Measurements from ENCODE around the gene TBC1D16. TPM values are rescaled to one million over a fixed set of nuclear protein-coding genes. Genes with fewer than 3 reads are reported as not detected.
"Not testable (repeated sequence)": the region's sequence is repeated elsewhere in the genome, so short reads cannot be mapped to it uniquely, and the experiment has no call there.

TBC1D16 gene
- total RNA-seq, 1 donor from 2014 or later = 16.3 TPM

- DNase-seq (ENCODE audit: low spot score in 2 of 2) (no peak), FAIRE-seq (no peak)
Measured at GRCh38 chr17:80058311-80058955, 22.8 kb upstream of the TBC1D16 start.

DNA sequence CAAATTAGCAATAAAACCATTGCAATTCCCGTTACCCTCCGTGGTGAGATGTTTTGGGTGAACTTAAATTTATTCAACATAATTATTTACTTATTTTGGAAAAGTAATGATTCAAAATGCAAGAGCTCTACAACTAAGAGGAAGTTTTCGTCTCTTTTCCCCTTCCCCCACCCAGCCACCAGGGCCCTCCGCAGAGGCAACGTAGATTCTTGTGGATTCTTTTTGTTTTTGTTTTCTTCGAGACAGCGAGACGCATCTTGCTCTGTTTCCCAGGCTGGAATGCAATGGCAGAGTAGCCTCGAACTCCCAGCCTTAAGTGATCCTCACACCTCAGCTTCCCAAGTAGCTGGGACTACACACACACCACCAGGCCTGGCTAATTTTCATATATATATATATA is 19.9 kb upstream of the TBC1D16 start:
- no peak for DNase-seq (ENCODE audit: low spot score in 2 of 2)
- FAIRE-seq = no peak

- no peak for FAIRE-seq
- no peak for DNase-seq (ENCODE audit: low spot score in 2 of 2)
Measured at GRCh38 chr17:80053102-80053501, 17.4 kb upstream of the TBC1D16 start.

- DNase-seq (ENCODE audit: low spot score in 2 of 2) (no peak), FAIRE-seq (no peak)
Measured at GRCh38 chr17:80051681-80052080, 16.0 kb upstream of the TBC1D16 start.

- FAIRE-seq = no peak
- no peak for DNase-seq (ENCODE audit: low spot score in 2 of 2)
Measured at GRCh38 chr17:80050706-80051105, 15.0 kb upstream of the TBC1D16 start.

GRCh38 chr17:80049986-80050385 is 14.3 kb upstream of the TBC1D16 start:
- DNase-seq (ENCODE audit: low spot score in 2 of 2) = no peak
- FAIRE-seq = no peak

- no peak for DNase-seq (ENCODE audit: low spot score in 2 of 2)
- no peak for FAIRE-seq
Measured at GRCh38 chr17:80047176-80047575, 11.5 kb upstream of the TBC1D16 start.

DNA sequence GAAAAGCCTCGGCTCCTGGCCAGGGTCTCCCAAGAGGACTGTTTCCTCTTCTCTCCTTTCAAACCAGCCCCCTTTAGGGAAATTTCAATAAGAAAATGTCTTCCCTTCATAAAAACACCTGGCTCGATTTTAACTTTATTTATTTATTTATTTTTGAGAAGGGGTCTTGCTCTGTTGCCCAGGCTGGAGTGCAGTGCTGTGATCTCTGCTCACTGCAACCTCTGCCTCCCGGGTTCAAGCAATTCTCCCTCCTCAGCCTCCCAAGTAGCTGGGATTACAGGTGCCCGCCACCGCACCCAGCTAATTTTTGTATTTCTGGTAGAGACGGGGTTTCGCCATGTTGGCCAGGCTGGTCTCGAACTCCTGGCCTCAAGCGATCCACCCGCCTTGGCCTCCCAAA is 11.0 kb upstream of the TBC1D16 start:
- DNase-seq (ENCODE audit: low spot score in 2 of 2); FAIRE-seq: not testable (repeated sequence)

DNA sequence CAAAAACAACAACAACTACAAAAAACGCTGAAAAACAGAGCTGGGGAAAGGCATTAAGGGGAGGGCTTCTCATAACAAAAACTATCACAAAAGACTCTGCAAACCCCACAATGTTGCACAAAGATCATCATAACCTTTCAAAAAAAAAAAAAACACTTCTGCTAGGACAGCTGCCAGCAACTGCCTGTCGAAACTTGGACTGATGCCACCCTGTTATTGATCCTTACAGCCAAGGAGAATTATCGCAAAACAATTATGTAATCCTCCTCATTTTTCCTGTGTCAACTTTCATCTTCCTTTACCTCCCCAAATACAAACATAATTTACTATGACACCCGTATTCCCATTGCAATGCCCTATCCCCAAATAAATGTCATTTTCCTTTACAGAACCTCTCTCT is 10.0 kb upstream of the TBC1D16 start:
- DNase-seq (ENCODE audit: low spot score in 2 of 2) = no peak
- no peak for FAIRE-seq

GRCh38 chr17:80043963-80044362 is 8.3 kb upstream of the TBC1D16 start:
- DNase-seq (ENCODE audit: low spot score in 2 of 2) (no peak), FAIRE-seq (no peak)

- DNase-seq (ENCODE audit: low spot score in 2 of 2) (peak in 1 of 2 donors; percentile 55), FAIRE-seq (no peak)
Measured at GRCh38 chr17:80036715-80037477, 1.2 kb upstream of the TBC1D16 start.

- no peak for FAIRE-seq
Measured at GRCh38 chr17:80035937-80036714, 454 bp upstream of the TBC1D16 start, which contains the start of gene CCDC40. Gene CCDC40 (plus strand): TSS chr17:80036642. CDS start chr17:80036663, 21 bp downstream.

GRCh38 chr17:80034791-80035686 is 633 bp downstream of the TBC1D16 start:
- no peak for FAIRE-seq
- DNase-seq (ENCODE audit: low spot score in 2 of 2) = no peak

More at GRCh38 chr17:80035937-80036714, 454 bp upstream of the TBC1D16 start, which contains the start of gene CCDC40:
- peak; percentile 91 to 93 for DNase-seq (ENCODE audit: low spot score in 2 of 2)

DNA sequence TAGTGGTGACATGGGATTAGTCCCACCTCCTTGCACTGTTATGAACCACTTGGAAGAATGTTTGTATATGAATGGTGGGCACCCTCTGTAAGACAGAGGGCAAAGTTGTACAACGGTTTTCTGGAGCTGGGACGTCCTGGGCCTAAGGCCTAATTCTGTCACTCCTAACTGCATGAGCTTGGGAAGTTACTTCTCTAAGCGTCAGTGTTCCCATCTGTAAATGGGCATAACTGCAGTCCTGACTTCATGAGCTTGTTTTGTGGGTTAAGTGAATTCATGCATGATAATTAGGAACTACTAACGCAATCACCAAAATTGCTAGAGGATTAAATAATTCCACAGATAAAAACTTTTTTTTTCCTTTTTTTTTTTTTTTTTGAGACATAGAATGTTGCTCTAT is 1.8 kb downstream of the TBC1D16 start:
- no peak for DNase-seq (ENCODE audit: low spot score in 2 of 2)

GRCh38 chr17:80032614-80033171 is 3.0 kb downstream of the TBC1D16 start:
- no peak for DNase-seq (ENCODE audit: low spot score in 2 of 2)
- FAIRE-seq = no peak

More for the DNA sequence above, 1.8 kb downstream of the TBC1D16 start:
- FAIRE-seq = no peak

DNA sequence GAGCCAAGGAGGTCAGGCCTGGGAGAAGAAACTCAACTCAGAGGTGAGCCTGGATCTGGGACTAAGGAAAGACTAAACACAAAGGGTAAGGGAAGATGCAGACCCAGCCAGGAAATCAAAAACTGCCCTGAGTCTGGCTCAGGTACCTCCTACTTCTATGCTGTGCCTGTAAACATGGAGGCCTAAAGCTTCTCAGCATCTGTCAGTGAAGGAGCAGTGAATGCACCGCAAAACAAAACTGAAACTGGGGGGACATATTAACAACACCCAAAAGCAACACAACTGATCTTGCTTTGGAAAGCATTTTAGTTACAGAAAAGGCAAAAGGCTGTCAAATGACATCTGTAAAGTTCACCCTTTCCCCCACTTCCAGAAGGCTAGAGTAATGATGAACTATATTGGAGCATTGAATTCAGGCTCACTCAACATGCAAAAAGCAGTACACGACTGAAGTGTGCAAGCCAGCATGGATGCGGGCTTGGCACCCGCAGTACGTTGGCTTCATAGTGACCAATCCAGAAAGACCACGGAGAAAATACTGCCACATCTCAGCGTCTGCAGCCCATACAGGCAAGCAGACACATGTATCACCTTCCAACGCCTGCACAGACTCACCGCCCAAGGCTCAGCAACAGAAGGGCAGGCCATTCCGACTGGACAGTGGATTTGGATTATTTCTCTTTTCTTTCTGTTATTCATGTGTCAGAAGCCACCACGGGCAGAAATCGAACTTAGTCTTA is 3.8 kb downstream of the TBC1D16 start:
- DNase-seq (ENCODE audit: low spot score in 2 of 2) (no peak), FAIRE-seq (no peak)

- DNase-seq (ENCODE audit: low spot score in 2 of 2) = no peak
- FAIRE-seq = no peak
Measured at GRCh38 chr17:80030730-80031410, 4.8 kb downstream of the TBC1D16 start.

DNA sequence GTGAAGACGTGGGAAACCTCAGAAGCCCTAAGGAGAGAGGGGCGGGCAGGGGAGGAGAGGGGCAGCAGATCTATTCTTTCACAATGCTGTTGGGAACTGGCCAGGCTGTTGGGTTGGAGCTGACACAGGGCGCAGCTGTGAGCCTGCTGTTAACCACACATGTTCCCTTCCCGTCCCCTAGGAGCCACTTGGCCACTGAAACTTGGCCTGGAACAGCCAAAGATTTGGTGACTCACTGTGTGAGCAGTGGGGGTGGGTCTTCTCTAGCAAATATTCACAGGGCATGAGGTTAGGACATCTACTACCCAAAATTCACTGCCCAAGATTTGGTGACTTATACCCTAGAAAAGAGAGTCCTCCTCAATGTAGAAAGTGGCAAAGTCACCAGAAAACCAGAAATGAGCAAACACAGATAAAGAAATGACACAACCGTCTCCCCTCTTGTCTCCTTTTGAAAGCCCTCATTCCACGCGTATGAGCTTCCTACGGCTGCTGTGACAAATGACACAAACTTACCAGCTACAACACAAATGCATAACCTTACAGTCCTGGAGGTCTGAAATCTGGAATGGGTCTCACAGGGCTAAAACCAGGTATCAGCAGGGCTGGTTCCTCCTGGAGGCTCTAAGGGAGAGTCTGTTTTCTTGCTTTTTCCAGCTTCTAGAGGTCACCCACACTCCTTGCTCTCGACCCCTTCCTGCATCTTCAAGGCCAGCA is 6.3 kb downstream of the TBC1D16 start:
- DNase-seq (ENCODE audit: low spot score in 2 of 2) (peak; percentile 36 to 56), FAIRE-seq (no peak)

Data from frontal cortex (tissue), 4 donors.